HG03565 (cell line): ENCODE measurements around the gene UGT1A10.

Experiments
- ATAC-seq: cut with Tn5 transposase; IDR thresholded peaks from one replicate; pipeline ENCODE4 v1.9.1; 2021; ENCODE audit warnings: mild to moderate bottlenecking, moderate library complexity; ENCODE audit not compliant: unreplicated experiment

Gene UGT1A10

GRCh38 chr2:233768076-233768475, 131.8 kb downstream of the UGT1A10 start:
- no peak for ATAC-seq

GRCh38 chr2:233769260-233769659, 133.0 kb downstream of the UGT1A10 start:
- no peak for ATAC-seq

- no peak for ATAC-seq
These were observed 135.9 kb downstream of the UGT1A10 start for GRCh38 chr2:233772153-233772552.

GRCh38 chr2:233772583-233772982, 136.3 kb downstream of the UGT1A10 start:
- ATAC-seq = no peak

DNA sequence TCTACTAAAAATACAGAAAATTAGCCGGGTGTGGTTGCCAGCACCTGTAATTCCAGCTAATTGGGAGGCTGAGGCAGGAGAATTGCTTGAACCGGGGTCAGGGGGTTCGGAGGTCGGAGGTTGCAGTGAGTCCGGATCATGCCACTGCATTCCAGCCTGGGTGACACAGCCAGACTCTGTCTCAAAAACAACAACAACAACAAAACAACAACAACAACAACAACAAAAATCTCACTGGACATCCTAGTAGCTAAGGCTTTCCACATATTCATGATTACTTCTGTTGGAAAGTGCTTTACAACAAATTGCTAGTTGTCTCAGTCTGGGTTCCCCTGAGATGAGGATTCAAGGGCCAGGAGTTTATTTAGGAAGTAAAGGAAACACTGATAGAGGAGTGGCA, 137.6 kb downstream of the UGT1A10 start:
- ATAC-seq = no peak

- no peak for ATAC-seq
These were observed 139.2 kb downstream of the UGT1A10 start for GRCh38 chr2:233775414-233775813.

DNA sequence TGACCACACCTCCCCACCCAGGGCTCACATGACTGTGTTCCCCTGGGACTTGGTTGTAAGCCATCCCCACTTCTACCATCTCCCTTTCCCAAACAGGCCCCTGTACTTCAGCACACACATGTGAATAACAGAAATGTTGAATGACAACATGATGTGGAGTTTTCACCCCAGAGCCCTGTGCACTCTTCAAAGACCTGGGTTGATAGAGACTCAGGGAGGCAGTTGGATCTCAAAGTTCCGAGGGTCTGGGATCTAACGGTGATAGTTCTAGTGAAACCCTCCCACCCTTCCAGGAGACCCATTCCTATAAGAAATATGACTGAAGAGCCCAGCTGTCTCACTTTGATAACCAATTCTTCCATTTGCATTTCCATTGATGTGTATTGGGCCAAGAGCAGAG, 141.8 kb downstream of the UGT1A10 start, which contains the start of gene MROH2A:
Gene MROH2A, plus strand, starts transcription at position 301 of the 400 bp plus-strand sequence. CDS start 1,029 bp downstream, outside the sequence.
- no peak for ATAC-seq

GRCh38 chr2:233779722-233780121, 143.5 kb downstream of the UGT1A10 start:
- ATAC-seq = no peak

GRCh38 chr2:233780771-233781170, 144.5 kb downstream of the UGT1A10 start:
- ATAC-seq = no peak

DNA sequence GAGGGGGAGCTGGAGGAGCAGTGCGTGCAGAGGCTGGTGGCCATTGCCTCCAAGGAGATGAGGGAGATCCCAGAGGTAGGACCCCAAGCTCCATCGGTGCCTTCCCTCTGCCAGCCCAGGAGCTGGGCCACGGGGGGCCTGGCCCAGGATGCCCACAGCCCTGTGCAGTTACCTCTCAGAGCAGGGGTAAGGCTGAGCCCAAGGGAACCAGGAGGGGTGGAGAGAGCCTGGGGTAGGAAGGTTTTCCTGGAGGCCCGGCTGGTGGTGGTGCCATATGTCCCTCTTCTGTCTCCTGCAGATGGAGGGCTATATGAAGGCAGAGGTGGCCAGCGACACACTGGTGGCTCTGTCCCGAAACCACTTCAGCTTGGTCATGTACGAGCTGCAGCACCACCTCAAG, 153.3 kb downstream of the UGT1A10 start:
- no peak for ATAC-seq

GRCh38 chr2:233791151-233791882, 155.1 kb downstream of the UGT1A10 start:
- no peak for ATAC-seq

DNA sequence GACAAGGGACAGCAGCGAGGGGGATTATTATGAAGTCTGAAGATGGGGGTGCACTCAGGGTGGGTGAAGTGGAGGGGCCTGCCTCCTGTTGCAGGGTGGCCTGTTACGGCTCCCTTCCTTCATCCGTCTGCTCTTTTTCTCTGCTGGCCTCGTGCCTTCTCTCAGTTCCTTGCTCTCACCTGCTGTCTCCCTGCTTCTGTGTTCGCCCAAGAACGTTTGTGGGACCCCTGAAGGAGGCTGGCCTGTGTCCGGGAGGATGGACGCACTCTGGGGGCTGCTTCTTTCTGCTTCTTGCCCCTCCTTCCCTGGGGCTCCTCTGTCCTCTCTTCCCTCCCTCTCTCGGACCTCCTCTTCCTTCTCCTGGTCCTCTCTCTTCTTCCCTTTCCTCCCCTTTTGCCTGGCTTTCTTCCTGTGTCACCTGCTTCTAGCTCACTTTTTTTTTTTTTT, 155.7 kb downstream of the UGT1A10 start:
- ATAC-seq = no peak

DNA sequence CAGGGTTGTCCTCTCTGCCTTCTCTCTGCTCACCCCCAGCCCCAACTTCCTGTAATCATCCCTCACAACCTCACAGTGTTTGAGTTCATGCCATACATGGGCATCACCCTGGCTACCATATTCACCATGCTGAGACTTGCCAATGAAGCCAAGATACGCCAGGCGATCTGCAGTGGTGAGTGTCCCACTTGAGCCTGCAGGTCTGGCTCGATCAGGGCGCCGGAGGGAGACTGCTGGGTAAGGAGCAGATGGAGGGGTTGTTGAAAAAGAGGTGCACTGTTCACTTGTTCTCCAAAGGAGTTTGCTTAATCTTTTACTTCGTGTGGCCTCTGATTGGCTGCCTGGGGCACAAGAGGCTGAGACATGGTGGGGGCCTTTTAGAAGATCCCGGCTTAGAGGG, 156.5 kb downstream of the UGT1A10 start:
- no peak for ATAC-seq

GRCh38 chr2:233793465-233794127, 157.3 kb downstream of the UGT1A10 start:
- no peak for ATAC-seq

- ATAC-seq = no peak
These were observed 157.9 kb downstream of the UGT1A10 start for GRCh38 chr2:233794128-233794658.

- ATAC-seq = no peak
These were observed 159.5 kb downstream of the UGT1A10 start for GRCh38 chr2:233795735-233796171.

GRCh38 chr2:233796254-233796653, 160.0 kb downstream of the UGT1A10 start:
- ATAC-seq = no peak

- ATAC-seq = no peak
These were observed 162.3 kb downstream of the UGT1A10 start for GRCh38 chr2:233798335-233799086.

DNA sequence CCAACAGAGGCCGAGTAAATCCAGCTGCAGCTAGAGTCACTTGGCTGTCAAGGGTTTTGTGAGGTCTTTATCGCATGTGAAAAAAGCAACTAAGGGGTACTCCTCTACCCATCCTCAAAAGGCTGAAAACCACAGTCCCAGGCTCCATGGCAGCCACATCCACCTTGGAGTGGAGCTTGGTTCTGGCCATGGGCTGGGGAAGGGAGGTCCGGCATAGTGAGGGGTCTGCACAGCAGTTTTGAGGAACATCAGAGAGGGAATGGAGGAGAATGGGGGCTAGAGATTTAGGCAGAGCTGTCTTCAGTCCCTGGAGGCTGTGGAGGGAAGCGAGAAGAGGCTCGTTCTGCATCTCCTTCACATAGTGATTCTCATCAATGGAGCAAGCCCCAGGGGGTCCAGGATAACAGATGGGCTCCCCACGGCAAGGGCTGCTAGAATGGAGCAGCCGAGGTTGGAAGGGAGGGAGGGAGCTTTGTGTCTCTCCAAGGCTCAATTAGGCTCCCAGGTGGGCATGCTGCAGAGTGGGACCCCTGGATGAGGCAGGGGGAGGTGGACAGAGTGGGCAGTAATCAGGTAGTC, 162.9 kb downstream of the UGT1A10 start:
- ATAC-seq = no peak

DNA sequence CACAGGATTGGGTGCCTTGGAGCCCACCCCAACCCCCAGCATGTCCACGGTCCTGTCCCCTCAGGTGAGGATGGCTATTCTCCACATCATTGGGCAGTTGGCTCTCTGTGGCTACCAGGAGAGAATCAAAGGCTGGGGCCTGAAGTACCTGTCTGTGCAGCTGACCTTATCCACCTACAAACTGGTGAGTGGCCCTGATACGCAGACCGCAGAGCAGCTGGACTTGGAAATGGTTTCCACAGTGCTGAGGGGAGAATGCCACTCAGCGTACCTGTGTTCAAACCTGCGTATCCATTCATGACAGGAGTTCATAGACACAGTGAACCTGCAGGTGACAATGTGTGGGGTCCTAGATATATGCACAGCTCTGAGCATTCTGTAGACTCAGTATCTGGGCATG, 163.5 kb downstream of the UGT1A10 start:
- no peak for ATAC-seq

- ATAC-seq = no peak
These were observed 164.0 kb downstream of the UGT1A10 start for GRCh38 chr2:233800208-233800607.
